Epithelial cell of prostate (primary cell): ENCODE results near the gene TMC4.
A peak's percentile ranks its signal among the peaks of the same experiment; 100 is the strongest.

Experiments used
- DNase-seq: peaks from one replicate; pipeline ENCODE4 v3.0.0-alpha.2; 2011; ENCODE audit warnings: low read depth, low spot score
- H3K27ac ChIP-seq: fragments of 450-650 bp; 2 replicates; pipeline ENCODE4 v1.5.1; 2017; ENCODE audit warnings: mild to moderate bottlenecking

Gene TMC4

DNA sequence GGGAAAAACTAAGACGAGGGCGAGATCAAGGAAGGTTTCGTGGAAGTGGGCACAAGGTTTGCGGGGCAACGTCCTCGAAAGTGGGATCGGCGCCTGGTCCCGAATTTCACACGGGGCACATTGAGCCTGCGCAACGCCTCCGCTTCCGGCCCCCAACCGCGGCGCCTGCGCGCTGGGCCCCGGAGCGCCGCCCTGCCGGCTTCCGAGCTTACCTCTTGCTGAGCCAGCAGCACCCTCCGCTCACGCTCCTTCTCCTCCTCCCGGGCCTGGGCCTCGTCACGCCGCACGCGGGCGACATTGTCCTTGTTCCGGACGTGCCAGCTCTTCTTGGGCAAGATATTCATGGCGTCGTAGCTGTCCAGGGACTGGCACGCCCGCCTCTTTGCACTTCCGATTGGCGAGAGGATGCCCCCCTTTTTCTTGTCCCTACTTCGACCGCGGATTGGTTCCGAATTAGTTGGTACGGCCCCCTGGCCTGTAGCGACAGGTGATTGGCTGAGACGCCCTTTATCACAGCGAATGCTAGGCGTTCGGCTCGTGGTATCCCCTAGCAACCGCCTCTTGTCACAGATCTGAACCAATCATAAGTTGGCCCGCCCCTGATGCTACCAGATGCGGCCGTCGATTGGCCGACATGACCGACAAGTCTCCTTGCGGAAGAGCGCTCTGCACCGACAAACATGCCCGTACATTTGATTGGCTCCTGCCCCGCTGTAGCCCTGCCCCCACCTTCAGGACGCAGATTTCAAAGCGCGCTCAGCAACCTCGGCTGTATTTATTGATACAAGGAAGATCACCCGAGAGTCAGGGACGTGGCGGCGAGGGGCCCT, 13.4 kb downstream of the TMC4 start, which contains the start of gene LENG1:
TSS of gene LENG1 (minus strand) at position 370 of the 830 bp plus-strand sequence. CDS start at position 344, 26 bp downstream.
- peak within 1 kb of the TSS; percentile 95 for H3K27ac ChIP-seq
- peak; percentile 100 for DNase-seq

DNA sequence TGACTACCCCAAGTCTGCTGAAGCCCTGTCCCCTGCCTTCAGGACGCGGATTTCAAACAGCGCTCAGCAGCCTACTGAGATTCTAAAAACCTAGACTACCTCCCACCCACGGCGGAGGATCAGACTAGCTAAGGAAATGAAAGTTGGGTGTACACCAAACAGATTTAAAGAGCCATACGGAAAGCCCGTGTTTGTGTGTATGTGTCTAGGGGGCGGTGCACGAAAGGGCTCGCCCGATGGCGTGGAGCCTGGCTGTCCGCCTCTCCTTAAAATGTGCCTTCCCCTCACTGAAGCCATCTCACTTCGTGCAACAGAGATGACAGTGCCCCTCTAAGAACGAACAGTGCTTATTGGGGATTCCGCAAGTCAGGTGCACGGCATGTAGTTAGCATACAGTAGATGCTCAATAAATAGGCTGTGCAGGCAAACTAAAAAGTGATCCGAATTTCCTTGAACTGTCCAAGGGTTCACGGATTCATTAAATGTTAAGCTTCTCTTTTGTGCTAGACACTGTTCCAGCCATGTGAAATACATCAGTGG, 14.1 kb downstream of the TMC4 start:
- peak overlapping the region; percentile 95 for H3K27ac ChIP-seq
- DNase-seq, result no peak

DNA sequence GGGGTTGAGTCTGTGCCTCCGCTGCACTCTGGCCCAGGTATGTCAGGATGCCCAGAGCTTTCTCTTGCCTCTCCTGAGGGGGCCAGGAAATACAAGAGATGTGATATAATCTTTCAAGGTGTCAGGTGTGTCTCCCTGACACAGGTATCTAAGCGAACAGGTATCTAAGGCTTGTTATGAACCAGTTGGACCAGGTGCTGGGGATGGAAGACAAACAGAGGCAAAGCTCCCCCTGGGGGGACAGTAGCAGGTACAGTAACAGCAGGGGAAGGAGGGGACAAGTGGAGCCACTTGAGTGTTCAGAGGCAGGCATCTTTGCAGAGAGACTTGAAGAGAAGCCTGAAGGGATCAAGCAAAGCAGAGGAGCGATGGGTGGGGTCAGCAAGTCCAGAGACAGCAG, 16.0 kb downstream of the TMC4 start:
- H3K27ac ChIP-seq, result no peak overlapping the region
- no peak for DNase-seq

DNA sequence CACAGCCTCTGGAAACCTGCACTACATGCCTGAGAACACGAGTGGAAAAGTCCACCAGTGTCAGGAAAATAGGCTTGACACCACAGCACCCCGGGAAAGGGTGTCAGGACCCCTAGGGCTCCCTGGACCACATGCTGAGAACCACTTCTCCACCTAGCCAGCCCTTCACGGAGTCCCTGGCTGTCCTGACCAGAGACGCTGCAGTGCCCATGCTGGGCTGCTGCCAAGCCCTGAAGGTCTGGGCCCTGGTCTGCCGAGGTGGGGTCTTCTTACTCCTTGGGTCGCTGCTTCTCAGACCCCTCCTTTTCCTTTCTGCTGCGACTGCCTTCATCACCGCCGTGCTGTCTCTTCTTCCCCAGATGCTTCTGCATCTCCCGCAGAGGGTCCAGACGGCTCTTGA, 16.5 kb downstream of the TMC4 start:
- DNase-seq, result no peak
- no peak overlapping the region for H3K27ac ChIP-seq

DNA sequence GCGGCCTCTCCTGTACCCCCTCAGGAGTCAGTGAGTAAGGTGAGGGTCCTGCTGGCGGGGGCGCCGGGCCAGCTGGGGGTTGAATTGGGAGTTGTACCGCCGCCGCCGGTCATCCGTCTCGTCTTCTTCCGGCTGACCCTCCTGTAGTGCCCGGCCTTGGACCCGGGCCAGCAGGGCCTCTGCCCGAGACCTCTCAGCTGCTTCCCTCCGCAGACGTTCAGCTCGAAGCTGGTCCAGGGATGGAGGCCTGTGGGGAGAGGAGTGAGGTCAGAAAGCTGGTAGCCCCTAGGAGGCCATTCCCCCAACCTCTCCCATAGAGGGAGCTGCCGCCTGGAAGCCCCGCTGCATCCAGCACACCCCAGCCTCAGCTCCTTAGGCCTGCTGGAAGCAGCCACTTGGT, 17.3 kb downstream of the TMC4 start:
- DNase-seq, result no peak
- no peak overlapping the region for H3K27ac ChIP-seq

DNA sequence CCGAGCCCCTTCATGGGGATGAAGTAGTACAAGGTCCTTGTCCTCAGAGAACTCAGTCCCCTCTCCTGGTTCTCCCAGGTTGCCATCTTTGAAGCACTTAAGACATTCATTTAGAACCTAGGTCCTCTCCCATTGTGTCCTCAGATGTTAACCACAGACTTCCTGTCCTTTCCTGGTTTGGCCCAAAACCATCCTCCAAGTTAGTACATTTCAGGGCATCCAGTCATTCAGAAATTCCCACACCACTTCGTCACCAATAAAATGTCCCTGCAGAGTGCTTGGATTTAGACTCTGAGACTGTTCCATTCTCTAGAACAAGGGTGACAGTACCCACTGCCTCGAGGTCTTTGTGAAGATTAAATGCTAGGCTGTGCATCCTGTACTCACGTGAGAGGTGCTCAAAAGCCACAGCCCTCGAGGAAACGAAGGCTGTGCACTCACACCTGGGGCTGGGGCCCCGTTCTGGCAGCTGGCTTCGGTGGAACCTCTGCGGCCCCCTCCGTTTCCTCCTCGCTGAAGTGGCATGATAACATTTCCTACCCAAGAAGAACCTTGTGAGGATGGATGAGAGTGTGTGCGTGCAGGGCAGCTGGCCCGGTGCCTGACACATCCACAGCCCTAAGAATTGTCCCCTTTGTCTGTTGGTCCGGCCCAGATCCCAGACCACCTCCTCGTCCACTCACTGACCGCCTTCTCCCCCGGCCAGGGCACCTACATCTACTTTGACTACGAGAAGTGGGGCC, 18.2 kb downstream of the TMC4 start:
- no peak for DNase-seq
- H3K27ac ChIP-seq, result peak overlapping the region; percentile 9

DNA sequence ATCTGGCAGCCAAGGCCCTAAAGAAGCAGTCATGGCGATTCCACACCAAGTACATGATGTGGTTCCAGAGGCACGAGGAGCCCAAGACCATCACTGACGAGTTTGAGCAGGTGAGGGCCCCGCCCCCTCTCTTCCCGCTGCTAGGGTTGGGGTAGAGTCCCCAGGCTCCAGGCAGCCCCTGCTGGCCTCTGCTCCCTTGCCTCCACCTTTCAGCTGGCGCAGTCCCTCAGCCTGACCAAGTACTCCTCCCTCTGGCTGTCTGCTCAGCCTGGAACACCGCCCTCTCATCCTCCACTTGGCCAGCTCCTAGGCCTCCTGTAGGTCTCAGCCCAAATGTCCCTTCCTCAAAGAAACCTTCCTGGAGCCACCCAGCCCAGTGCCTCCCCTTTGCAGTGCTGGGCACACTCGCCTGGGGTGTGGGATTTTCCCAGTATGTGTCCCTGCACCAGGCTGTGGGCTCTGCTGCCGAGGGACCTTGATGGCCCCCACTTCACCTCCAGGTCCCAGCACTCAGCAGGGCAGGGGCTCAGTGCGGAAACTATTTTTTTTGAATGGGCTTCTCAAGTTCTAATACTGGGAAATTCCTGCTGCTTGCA, 19.1 kb downstream of the TMC4 start:
- DNase-seq, result no peak
- H3K27ac ChIP-seq, result peak overlapping the region; percentile 9

DNA sequence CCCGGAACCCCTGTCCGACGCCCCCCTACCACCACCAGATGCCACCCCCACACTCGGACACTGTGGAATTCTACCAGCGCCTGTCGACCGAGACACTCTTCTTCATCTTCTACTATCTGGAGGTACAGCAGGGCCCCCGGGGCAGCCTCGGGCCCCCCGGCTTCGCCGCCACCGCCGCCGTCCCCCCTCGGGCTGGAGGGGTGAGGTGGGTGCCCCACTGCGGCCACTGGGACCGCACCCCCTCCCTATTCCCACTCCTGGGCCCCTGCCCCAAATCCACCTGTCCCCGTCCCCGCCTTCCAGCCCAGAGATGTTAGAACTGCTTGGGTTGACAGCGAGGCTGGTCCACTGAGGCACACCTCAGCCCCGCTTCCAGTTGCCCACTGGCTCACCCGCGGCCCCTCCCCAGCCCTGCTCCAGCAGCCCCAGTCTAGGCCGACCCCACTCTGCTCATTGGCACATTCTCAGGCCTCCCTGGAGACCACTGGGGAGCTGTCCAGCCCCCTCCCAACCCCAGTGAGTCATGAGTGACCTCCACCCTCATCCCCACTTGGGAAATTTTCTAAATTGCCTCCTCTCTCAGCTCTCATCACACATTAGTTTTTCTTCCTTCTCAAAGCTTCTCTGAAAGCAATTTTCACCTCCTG, 20.0 kb downstream of the TMC4 start:
- no peak overlapping the region for H3K27ac ChIP-seq
- no peak for DNase-seq

DNA sequence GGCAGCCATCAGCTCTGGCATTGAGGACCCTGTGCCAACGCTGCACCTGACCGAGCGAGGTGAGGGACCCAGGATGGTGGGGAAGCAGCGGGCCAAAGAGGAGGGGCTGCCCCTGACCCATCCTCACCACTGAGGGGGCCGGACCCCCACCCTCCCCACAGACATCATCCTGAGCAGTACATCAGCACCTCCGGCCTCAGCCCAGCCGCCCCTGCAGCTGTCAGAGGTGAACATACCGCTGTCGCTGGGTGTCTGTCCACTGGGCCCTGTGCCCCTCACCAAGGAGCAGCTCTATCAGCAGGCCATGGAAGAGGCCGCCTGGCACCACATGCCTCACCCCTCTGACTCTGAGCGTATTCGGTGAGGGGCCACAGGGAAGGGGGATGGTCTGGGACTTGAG, 20.7 kb downstream of the TMC4 start:
- DNase-seq, result no peak
- H3K27ac ChIP-seq, result no peak overlapping the region

DNA sequence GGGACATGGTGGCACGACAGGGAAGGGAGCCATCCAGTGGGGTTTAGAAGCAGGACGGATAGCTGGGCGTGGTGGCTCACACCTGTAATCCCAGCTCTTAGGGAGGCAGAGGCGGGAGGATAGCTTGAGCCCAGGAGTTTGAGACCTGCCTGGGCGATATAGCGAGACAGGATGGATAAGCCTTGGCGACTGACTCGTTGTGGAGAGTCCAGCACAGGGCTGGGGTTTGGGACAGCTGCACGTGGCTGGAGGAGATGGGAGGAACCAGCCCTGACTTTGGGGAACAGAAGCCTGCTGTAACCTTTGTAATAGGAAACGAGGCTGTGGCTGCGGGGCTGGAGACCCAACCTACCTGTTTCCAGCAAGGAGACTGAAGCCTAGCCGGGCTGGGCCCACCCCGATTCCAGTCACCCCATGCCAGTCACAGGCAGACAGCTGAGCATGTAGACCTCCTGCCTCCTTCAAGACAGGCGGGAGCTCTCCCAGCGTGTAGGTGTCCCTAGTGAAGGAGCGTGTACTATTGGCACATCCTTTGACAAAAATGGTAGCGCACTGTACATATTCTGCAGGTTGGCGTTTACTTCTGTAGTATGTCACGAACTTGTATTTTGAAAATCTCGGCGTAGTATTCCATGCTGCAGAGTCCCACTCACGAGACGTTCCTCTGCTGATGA, 21.5 kb downstream of the TMC4 start:
- H3K27ac ChIP-seq, result no peak overlapping the region
- DNase-seq, result no peak

DNA sequence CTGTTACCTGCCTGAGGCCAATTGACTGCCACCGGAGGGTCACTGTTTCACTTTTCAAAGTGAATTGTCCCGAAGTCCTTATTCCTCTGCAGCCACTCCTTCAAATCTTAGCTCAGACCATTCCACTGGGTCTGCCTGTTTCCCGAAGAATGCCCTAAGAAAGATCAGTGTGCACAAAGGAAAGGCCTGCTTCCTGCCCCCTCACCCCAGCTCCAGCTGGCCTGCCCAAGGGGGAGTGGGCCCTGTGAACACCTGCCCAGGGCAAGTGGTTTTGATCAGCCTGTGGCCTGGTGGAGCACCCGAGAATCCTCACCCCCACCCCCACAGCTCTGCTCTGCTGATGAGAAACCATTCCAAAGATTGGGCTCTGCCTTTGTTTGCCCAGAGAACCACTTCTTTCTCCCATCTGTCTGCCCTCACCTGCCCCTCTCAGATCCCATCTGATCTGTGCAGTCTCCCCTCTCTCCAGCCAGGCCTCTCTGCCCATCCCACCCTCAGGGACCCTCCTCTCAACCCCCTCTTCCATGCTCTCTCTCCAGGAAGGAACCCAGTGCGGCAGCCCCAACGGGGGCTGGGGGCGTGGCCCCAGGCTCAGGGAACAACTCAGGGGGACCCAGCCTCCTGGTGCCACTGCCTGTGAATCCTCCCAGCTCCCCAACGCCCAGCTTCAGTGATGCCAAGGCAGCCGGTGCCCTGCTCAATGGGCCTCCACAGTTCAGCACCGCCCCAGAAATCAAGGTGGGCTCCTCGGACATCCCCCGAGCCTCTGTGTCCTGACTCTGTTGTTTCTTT, 23.7 kb downstream of the TMC4 start:
- no peak for DNase-seq
- H3K27ac ChIP-seq, result no peak overlapping the region

DNA sequence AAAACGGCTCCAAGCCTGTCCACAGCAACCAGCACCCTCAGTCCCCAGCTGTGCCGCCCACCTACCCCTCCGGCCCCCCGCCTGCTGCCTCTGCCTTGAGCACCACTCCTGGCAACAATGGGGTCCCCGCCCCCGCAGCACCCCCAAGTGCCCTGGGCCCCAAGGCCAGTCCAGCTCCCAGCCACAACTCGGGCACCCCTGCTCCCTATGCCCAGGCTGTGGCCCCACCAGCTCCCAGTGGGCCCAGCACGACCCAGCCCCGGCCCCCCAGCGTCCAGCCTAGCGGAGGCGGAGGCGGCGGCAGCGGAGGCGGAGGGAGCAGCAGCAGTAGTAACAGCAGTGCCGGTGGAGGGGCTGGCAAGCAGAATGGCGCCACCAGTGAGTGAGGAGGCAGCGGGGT, 24.8 kb downstream of the TMC4 start:
- no peak overlapping the region for H3K27ac ChIP-seq
- DNase-seq, result no peak

DNA sequence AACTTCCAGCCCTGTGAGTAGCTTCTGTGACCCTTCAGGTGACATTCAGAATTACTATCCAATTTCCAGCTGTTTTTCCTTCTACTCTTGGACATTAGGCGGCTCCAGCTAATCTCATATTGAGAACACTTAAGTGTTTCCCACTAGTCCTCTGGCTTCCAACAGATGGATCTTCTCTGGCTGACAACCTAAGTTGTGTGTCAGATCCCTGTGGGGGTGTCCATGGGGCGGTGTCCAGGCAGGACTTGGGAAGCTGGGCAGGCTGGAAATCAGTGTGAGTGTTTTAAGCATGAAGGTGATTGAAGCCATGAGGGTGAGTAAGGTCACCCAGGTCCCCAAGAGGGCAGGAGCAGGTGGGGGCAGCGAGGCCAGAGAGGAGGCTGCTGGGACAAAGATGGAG, 25.3 kb downstream of the TMC4 start:
- DNase-seq, result no peak
- no peak overlapping the region for H3K27ac ChIP-seq

DNA sequence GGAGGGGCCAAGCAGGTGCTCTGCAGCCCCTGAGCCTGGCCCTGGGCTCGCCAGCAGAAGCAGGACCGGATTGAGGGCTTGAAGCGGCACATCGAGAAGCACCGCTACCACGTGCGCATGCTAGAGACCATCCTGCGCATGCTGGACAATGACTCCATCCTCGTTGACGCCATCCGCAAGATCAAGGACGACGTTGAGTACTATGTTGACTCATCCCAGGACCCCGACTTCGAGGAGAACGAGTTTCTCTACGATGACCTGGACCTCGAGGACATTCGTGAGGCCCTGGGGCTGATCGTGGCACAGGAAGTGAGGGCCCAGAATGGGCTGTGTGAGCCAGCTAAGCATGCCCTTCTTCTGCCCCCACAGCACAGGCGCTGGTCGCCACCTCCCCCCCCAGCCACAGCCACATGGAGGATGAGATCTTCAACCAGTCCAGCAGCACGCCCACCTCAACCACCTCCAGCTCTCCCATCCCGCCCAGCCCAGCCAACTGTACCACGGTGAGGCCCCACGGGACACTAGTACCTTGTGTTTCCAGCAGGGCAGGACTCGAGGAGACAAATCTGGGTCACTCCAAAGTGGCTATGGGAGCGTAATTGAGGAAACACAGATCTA, 27.3 kb downstream of the TMC4 start:
- no peak overlapping the region for H3K27ac ChIP-seq

DNA sequence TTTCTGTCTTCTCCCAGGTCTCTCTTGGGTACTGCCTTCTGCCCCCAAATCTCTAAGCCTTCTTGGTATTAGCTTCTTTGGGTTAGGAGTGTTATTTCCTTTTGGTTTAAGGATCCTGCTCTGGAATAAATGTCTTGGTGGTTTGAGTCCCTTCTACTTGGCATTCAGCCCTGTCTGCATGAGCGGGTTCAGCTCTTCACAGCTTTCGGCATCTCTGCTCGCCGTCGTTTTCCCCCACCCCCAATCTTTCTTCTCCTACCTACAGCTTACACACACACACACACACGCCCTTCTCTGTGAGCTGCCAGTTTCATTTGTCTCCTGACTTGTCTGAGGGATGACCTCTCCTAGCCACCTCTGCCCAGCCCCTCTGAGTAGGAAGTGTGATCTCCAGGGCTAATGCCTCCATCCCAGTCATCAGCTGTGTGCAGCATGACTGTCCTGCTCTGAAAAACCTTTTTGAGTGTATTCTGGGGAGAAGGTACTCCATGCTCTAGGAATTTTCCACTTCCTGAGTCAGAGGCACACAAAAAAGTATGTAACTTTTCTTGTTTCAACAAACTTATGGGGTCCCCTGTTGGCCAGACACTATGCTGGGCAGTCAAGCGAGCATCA, 30.7 kb downstream of the TMC4 start:
- H3K27ac ChIP-seq, result no peak overlapping the region
- no peak for DNase-seq

More for the DNA sequence above, 27.3 kb downstream of the TMC4 start:
- no peak for DNase-seq

DNA sequence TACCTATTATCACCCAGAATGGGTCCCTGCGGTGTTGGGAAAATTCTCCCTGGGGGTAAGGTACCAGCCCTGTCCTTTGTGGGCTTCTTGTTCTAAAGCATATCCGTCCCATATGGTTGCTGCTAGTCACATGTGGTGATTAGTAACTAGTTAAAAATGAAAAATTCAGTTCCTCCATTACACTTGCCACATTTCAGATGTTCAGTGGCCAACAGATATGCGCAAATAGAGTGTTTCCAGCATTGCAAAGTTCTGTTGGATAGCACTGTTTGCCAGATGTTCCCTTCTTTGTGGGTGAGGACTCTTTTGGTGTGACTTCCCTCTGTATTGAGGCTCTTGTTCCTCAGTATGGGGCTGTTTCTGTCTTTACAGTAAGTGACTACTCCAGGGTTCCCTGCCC, 31.6 kb downstream of the TMC4 start:
- H3K27ac ChIP-seq, result no peak overlapping the region
- DNase-seq, result no peak

DNA sequence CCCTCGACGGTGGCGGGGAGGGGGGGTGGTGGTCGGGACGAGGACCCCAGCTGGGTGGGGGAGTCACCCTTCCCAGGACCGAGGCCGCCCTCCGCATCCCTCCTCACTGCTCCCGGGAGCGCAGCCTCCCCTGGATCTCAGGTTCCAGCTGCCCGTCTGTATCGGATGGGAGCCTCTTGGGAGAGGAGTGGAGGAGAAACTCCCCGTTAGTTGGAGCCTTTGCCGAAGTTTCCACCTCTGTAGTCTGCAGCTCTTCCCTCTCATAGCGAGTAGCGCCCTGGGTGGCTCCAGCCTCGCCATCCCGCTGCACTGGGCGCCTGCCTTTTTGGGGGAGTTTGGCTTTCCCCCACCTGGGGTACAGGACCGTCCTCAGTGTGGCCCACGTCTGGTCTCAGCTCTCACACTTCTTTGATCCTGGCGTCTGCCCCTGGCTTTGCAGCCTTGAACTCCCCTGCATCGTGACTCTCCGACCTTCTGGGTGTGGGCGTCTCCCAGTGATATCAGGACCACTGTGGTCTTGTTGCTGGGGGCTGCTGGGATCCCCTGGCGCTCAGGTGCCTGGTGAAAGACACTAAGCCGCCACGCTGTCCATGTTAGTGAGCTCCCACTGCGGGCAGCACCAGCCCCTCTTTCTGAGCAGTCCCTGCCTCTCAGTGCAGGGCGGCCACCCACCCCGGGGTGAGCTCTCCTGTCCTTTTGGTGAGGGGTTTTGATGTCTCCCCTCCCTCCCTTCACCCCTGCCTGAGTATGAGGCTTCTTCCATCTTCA, 34.3 kb downstream of the TMC4 start:
- peak overlapping the region; percentile 61 for H3K27ac ChIP-seq
- DNase-seq, result no peak
